VCaP (cell line): ENCODE measurements around the gene ATP5PO.
A peak's percentile ranks its signal among the peaks of the same experiment; 100 is the strongest.

Source experiments
- H3K27ac ChIP-seq: fragments of 450-650 bp; 2 replicates; pipeline ENCODE4 v1.5.1; 2017
- CTCF ChIP-seq: fragments of 450-650 bp; conservative IDR thresholded peaks from 2 replicates; pipeline ENCODE4 v1.5.1; 2017; ENCODE audit warnings: mild to moderate bottlenecking, moderate library complexity

The ATP5PO gene

DNA sequence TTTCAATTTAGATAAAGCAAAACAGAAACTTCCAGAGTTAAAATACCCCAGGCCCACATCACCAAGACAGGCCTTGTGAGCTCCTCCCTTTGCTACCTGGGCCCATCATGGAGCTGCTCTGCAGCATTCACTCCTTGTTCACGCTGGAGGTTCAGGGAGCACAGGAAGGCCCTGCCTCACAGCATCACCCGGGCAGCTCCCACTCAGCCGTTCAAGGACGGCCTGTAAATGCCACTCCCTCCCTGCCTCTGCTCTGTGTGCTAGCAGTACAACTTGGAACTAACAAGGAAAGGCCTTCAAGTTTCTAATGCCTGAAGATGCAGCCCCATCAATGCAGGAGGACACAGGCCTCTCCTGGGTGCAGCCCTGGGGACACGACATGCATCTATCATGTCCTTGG lies 11.6 kb downstream of the ATP5PO start:
- TF ChIP-seq CTCF: no peak
- H3K27ac ChIP-seq: no peak overlapping the region

GRCh38 chr21:33902349-33902748 lies 13.3 kb downstream of the ATP5PO start:
- no peak overlapping the region for H3K27ac ChIP-seq
- no peak for TF ChIP-seq CTCF

GRCh38 chr21:33901412-33902288 lies 14.0 kb downstream of the ATP5PO start:
- peak; percentile 82 for TF ChIP-seq CTCF
- H3K27ac ChIP-seq: no peak overlapping the region

GRCh38 chr21:33899199-33899598 lies 16.4 kb downstream of the ATP5PO start:
- H3K27ac ChIP-seq: no peak overlapping the region
- no peak for TF ChIP-seq CTCF

DNA sequence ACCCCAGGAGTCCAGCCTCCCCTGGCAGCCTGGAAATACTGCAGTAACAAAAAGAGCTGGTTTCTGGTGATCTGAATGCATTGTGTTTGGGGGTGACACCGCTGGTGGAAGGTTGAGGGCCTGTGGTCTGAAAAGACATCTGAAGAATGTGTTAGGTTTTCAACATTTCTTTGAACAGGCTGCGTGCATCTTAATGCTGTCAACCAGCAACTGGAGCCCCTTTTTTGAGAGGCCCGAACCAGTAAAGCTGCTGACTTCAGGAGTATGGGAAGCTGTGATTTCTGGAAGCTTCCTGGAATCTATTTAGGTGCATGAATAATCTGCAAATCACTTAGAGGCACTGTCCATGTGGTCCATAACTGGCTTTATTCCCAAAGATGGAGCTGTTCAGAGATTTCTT lies 17.0 kb downstream of the ATP5PO start:
- no peak overlapping the region for H3K27ac ChIP-seq
- no peak for TF ChIP-seq CTCF

DNA sequence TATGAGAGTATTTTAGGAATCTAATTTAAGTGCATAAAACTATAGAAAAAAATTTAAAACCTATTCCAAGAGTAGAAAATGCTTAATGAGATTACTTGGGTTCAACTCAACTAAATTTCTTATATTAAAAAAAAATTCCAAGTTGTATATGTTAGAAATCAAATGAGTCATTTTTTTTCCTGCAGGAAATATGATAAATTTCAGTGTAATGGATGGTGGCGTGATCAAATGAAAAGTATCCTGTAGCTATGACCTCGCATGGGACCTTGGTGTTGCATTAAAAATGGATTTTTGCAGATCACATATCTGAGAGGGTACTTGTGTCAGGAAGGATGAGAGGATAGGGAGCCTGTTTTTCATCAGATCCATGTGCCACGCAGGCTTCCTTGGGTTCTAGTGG lies 17.9 kb downstream of the ATP5PO start:
- no peak for TF ChIP-seq CTCF
- H3K27ac ChIP-seq: no peak overlapping the region

DNA sequence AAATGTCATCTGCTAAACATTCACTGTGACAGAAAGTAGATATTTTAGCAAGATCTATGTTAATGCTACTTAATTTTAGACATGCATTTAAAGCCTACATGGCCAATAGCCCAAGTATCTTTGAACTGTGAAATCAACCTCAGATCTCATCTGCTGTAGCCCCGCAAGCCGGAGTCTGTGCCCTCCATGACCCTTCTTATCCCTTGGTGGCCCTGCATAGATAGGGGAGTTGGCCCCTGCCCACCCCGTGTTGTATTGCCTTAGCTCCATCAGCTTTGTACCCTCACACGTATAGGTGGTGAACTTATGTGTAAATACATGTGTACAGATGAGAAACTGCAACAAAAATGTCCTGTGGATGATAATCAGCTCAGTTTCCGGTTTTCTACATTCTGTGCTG lies 18.5 kb downstream of the ATP5PO start:
- no peak overlapping the region for H3K27ac ChIP-seq
- no peak for TF ChIP-seq CTCF
